ENCODE measurements around the gene EMILIN3. TPM values are rescaled to one million over a fixed set of nuclear protein-coding genes. Genes with fewer than 3 reads are reported as not detected.

Gene EMILIN3
- total RNA-seq, 1 experiment from 2014 or later = not detected

DNA sequence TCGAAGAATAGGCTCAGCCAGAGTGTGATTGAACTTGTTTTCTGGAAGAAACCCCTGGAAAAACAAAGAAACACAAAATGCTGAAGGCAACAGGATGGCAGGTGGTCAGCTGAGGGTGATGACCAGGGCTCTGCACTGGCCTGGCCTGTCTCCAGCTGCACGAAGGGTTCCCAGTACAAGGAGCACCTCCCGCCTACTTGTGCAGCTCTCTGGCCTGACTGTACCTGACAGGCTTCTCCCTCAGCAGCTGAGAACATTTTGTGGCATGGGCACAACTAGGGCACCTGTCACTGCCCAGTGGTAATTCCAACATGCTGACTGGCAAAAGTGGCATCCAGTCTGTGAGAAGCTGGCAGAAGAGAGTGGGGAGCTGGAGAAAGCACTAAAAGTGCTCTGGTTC lies 38.8 kb upstream of the EMILIN3 start:
- intact Hi-C loops (cut with micrococcal nuclease) = no loop called here
- BruUV-seq (replicated peaks) = no TSS peak
- POLR2A ChIA-PET = no interaction called here

More for the DNA sequence above, 38.8 kb upstream of the EMILIN3 start:
- H4K20me1 ChIP-seq (ENCODE audit: insufficient read depth) = no peaks in the 10 kb centered on the region
- peaks cover 0 to 2% of the 10 kb centered on the region in 2 experiments; a peak in 1 of 4 replicates for H3K36me3 ChIP-seq (ENCODE audit: control insufficient read depth in 1 of 2, insufficient read depth in 2 of 2, low read length in 2 of 2)
- ATAC-seq = no peak
- H3K79me2 ChIP-seq (ENCODE audit: insufficient read depth, low read length) = no peaks in the 10 kb centered on the region
- CTCF ChIA-PET = no interaction called here
- H3K9ac ChIP-seq (ENCODE audit: low read length) = no peak overlapping the region
- TF ChIP-seq POLR2A (IDR thresholded peaks at IDR 0.05; ENCODE audit: borderline replicate concordance, extremely low read depth, insufficient read depth, insufficient read length) (no peak), CTCF (IDR thresholded peaks at IDR 0.05 in 2 of 3, conservative IDR thresholded peaks at IDR 0.05 in 1 of 3; ENCODE audit: borderline replicate concordance in 1 of 3, insufficient read depth in 1 of 3, low read depth in 2 of 3, low read length in 2 of 3) (no peak), SRF (IDR thresholded peaks at IDR 0.05; ENCODE audit: low read depth) (no peak), CBX3 (IDR thresholded peaks at IDR 0.05; ENCODE audit: low read depth) (no peak), POLR2AphosphoS5 (IDR thresholded peaks at IDR 0.05; ENCODE audit: low read depth, low read length) (no peak), EZH2 (IDR thresholded peaks at IDR 0.05) (no peak), SIN3A (IDR thresholded peaks at IDR 0.05; ENCODE audit: low read depth) (no peak), RAD21 (IDR thresholded peaks at IDR 0.05; ENCODE audit: low read depth) (no peak), EZH2phosphoT487 (IDR thresholded peaks at IDR 0.05; ENCODE audit: borderline replicate concordance) (no peak), JUND (IDR thresholded peaks at IDR 0.05) (no peak), MAX (IDR thresholded peaks at IDR 0.05) (no peak), ELF1 (IDR thresholded peaks at IDR 0.05; ENCODE audit: borderline replicate concordance, low read depth) (no peak), FOSL1 (IDR thresholded peaks at IDR 0.05; ENCODE audit: low read depth) (no peak), YY1 (IDR thresholded peaks at IDR 0.05; ENCODE audit: extremely low read depth, insufficient replicate concordance, low read depth, low read length) (no peak), EGR1 (IDR thresholded peaks at IDR 0.05; ENCODE audit: low read depth) (no peak), SP1 (IDR thresholded peaks at IDR 0.05; ENCODE audit: low read depth) (no peak), ZFX (IDR thresholded peaks at IDR 0.05) (no peak), CEBPB (IDR thresholded peaks at IDR 0.05; ENCODE audit: low read depth) (no peak)
- TF ChIP-seq, protein P1, sequence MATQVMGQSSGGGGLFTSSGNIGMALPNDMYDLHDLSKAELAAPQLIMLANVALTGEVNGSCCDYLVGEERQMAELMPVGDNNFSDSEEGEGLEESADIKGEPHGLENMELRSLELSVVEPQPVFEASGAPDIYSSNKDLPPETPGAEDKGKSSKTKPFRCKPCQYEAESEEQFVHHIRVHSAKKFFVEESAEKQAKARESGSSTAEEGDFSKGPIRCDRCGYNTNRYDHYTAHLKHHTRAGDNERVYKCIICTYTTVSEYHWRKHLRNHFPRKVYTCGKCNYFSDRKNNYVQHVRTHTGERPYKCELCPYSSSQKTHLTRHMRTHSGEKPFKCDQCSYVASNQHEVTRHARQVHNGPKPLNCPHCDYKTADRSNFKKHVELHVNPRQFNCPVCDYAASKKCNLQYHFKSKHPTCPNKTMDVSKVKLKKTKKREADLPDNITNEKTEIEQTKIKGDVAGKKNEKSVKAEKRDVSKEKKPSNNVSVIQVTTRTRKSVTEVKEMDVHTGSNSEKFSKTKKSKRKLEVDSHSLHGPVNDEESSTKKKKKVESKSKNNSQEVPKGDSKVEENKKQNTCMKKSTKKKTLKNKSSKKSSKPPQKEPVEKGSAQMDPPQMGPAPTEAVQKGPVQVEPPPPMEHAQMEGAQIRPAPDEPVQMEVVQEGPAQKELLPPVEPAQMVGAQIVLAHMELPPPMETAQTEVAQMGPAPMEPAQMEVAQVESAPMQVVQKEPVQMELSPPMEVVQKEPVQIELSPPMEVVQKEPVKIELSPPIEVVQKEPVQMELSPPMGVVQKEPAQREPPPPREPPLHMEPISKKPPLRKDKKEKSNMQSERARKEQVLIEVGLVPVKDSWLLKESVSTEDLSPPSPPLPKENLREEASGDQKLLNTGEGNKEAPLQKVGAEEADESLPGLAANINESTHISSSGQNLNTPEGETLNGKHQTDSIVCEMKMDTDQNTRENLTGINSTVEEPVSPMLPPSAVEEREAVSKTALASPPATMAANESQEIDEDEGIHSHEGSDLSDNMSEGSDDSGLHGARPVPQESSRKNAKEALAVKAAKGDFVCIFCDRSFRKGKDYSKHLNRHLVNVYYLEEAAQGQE (IDR thresholded peaks at IDR 0.05; ENCODE audit: low read depth) = no peak
- TF ChIP-seq, protein P2, sequence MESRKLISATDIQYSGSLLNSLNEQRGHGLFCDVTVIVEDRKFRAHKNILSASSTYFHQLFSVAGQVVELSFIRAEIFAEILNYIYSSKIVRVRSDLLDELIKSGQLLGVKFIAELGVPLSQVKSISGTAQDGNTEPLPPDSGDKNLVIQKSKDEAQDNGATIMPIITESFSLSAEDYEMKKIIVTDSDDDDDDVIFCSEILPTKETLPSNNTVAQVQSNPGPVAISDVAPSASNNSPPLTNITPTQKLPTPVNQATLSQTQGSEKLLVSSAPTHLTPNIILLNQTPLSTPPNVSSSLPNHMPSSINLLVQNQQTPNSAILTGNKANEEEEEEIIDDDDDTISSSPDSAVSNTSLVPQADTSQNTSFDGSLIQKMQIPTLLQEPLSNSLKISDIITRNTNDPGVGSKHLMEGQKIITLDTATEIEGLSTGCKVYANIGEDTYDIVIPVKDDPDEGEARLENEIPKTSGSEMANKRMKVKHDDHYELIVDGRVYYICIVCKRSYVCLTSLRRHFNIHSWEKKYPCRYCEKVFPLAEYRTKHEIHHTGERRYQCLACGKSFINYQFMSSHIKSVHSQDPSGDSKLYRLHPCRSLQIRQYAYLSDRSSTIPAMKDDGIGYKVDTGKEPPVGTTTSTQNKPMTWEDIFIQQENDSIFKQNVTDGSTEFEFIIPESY (IDR thresholded peaks at IDR 0.05; ENCODE audit: extremely low read depth, insufficient replicate concordance, low read length) = no peak
- no peak for DNase-seq (ENCODE audit: low read depth, low spot score)
- RAD21 ChIA-PET (ENCODE audit: low non-redundant PET in 1 of 2, low total read pairs in 2 of 2, uncharacterized antibody in 2 of 2, unreplicated experiment in 2 of 2) = no interaction called here
- H3K9me2 ChIP-seq (ENCODE audit: insufficient read depth) = no peaks in the 10 kb centered on the region
- no peak overlapping the region for H3K27ac ChIP-seq (ENCODE audit: low read depth, low read length)
- H2AFZ ChIP-seq (ENCODE audit: low read depth, low read length, poor library complexity, severe bottlenecking) = no peak overlapping the region
- no peaks in the 10 kb centered on the region for H3K9me3 ChIP-seq (ENCODE audit: control insufficient read depth in 1 of 2, insufficient read depth in 1 of 2, low read depth in 1 of 2, low read length in 2 of 2)
- no peak overlapping the region for H3K4me2 ChIP-seq (ENCODE audit: low read length)
- H3K27me3 ChIP-seq (ENCODE audit: insufficient read depth, low read length) = no peaks in the 10 kb centered on the region
- H3K4me1 ChIP-seq (ENCODE audit: control insufficient read depth in 1 of 2, insufficient read depth in 2 of 2, low read length in 2 of 2) = no peaks in the 10 kb centered on the region
- no peak overlapping the region for H3K4me3 ChIP-seq (replicated peaks in 1 of 2; ENCODE audit: low read depth in 1 of 2, low read length in 2 of 2)
